HL-60/S4 treated with phorbol 12-myristate 13-acetate at 8.2 ng/mL for 4 days and 3 days (cell line): Measurements from ENCODE around the gene NIP7.
"Not testable (repeated sequence)": the region's sequence is repeated elsewhere in the genome, so short reads cannot be mapped to it uniquely, and the experiment has no call there.

Experiments used
- in situ Hi-C: fragments of 300-500 bp; cut with MboI; formaldehyde crosslinking; loops from 2 replicates; pipeline ENCODE4 v1.15.0; 2022; ENCODE audit warnings: low sequenced_read_pairs

The NIP7 gene

DNA sequence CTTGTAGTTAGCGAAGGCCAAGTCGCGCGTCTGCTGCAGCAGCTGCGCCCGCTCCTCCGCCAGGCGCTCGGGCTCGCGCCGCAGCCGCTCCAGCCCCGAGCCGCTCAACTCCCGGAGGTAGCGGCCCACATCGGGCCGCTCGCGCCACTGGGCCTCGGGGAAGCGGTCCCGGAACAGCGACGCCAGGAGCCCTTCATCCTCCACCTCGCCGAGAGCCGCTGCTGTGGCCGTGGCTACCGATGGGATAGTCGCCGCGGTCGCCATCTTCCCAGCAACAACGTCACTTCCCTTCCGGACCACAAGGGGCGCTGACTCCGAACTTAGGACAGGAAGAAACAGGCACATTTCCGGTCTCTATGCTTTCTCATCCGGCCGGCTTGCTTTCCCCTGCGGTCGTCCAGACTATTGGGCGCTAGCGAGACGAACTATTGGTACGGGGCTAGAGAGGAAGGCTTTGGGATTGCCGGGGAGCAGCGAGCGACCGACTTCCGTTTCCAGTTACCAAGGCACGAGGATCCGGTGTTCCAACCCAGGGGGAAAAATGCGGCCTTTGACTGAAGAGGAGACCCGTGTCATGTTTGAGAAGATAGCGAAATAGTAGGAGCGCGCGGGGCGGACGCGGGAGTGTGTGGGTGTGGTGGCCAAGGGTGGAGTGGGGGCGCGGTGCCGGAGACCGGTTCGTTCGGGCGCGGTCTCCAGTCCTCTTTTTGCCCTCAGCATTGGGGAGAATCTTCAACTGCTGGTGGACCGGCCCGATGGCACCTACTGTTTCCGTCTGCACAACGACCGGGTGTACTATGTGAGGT is at the start of gene NIP7, which contains the start of gene COG8:
Gene NIP7 (plus strand): TSS at position 484 of the 806 bp plus-strand sequence. CDS start 58 bp downstream, at position 542.
Gene COG8 (minus strand): TSS at position 276 of the 806 bp plus-strand sequence. CDS start 12 bp downstream, at position 264.
- in situ Hi-C loops: no loop called here

DNA sequence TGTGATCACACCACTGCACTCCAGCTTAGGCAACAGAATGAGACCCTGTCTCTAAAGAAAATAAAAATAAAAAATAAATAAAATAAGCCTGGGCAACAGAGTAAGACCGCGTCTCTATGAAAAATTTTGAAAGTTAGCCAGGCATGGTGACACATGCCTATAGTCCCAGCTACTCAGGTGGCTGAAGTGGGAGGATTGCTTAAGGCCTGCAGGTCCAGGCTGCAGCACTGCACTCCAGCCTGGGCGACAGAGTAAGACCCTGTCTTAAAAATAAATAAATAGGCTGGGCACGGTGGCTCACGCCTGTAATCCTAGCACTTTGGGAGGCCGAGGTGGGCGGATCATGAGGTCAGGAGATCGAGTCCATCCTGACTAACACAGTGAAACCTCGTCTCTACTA is 47.9 kb upstream of the NIP7 start:
- in situ Hi-C loops: not testable (repeated sequence)

DNA sequence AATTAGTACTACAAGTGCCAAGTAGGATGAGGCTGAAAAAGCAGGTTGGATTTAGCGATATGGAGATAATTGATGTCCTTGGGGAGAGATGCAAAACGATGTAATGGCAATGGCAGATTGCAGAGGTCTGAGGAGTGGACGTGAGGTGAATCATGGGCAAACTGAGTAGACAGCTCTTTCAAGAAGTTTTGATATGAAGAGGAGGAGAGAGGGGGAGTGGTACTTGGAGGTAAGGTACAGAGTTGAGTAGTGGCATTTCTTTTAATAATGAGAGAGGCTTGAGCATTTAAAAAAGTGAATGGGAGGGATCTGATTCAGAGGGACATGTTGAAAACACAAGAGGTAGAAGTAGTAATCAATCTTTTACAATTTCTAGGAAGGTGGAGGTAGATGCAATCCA is 46.2 kb upstream of the NIP7 start:
- in situ Hi-C loops: no loop called here

DNA sequence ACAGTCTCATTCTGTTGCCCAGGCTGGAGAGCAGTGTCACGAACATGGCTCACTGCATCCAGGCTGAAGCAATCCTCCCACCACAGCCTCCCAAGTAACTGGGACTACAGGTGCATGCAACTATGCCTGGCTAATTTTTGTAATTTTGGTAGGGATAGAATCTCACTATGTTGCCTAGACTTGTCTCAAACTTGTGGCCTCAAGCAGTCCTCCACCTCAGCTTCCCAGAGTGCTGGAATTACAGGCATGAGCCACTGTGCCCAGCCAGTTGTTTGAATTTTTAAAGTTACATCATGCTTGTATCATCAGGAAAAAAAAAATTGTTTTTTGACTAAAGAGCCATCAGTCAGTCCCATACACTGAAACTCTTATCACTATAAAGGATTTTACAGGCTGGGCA is 45.5 kb upstream of the NIP7 start:
- in situ Hi-C loops: no loop called here

DNA sequence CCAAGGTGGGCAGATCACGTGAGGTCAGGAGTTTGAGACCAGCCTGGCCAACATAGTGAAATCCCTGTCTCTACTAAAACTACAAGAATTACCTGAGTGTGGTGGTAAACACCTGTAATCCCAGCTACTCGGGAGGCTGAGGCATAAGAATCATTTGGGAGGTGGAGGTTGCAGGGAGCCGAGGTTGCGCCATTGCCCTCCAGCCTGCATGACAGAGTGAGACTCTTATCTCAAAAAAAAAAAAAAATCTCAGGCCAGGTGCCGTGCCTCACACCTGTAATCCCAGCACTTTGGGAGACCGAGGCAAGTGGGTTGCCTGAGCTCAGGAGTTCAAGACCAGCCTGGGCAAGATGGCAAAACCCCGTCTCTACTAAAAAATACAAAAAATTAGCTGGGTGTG is 42.8 kb upstream of the NIP7 start:
- in situ Hi-C loops: not testable (repeated sequence)

DNA sequence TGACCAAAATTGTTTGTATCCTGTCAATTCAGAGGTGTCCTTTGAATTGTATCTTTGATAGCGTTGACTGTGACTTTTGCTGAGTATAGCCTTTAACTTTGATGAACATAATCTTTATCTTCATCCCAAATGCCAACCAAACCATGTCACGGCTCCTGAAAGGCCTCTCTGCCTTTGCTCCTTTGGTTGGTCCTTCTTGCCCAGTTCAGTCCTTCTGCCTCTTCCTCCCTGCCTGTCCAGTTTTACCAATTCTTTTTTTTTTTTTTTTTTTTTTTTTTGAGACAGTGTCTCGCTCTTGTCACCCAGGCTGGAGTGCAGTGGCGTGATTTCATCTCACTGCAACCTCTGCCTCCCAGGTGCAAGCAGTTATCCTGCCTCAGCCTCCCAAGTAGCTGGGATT is 41.3 kb upstream of the NIP7 start:
- in situ Hi-C loops: no loop called here

DNA sequence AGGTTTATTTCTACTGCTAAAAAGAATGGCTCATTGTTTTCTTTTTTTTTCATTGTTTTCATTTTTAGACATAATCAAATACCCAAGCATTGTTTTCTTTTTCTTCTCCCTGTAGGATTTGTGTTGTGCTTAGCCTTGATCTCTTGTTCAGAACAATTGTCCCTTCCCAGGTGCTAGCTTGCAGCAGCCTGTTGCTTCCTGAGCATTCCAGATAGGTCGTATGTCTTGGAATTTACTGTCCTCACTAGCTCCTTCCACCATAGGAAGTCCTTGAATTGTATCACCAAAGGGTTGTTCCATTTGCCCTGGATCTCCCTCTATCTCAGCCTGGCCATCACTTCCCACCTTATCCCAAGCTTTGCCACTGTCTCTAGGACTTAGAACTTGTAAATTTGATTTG is 38.4 kb upstream of the NIP7 start:
- in situ Hi-C loops: no loop called here

DNA sequence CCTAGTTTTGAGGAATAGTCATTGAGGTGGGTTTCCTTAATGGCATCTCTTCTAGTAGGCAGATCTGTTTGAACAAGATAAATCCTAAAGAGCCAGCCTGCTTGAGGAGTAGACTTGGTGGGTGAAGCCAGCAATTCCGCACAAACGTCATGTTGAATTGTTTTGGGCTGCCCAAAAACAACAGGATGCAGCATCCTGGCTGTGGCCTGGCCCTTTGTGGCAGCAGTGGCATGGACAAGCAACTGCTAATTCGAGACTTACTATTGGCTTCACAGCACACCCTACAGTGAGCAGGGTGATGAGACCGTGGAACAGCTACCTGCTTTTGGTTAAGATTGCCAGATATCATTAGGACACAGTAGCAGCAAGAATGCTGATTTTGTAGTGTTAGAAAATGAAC is 37.7 kb upstream of the NIP7 start:
- in situ Hi-C loops: no loop called here

DNA sequence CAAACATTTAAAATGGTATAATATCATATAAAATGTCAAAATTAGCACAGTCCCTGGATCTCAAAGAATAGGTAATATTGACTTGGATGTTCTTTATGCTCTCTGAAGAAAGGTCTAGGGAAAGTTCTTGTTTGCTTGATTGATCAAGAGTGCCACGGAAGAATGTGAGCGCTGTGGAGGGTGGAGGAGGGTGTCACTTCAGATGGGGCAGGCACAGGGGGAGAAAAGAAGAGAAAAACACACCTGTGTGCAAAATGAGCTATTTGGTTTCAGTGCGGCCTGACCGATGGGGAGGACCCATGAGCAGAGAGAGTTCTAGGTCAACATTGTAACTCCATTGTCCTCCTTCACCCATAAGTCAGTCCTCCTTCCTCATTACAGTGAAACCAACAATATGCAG is 37.3 kb upstream of the NIP7 start:
- in situ Hi-C loops: no loop called here

DNA sequence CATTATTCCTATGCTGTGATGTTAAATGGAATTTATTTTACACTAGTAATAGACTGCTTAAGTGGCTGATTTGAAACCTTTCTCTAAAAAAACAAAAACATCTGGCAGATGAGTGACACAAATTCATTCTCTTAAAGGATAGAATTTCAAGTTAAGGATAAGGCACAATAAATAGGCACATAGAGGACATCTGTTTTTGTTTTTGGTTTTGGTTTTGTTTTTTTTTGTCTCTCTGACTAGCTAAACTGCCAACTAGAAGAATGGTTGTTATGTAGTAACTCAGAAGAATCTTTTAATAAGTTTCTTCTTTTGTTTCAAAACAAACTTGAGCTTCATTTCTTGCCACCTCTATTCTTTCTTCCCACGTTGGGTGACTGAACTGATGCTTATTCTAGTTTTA is 33.5 kb upstream of the NIP7 start:
- in situ Hi-C loops: no loop called here

DNA sequence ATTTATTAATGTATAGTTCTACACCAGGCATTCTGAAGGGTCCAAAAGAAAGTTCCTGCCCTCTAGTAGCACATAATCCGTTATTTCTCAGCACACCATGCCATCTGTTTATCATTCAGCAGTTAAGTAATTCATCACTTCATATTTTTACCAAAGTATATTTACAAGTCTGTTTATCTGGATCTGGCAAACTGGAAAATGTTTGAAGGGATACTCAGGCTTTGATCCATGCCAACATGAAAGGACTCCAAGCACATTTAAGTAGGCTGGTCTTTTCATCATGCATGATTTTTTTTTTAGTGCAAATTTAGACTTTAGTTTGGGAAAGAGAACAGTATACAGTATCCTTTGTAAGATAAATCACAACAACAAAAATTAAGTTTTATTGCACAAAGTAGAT is 32.5 kb upstream of the NIP7 start:
- in situ Hi-C loops: no loop called here

DNA sequence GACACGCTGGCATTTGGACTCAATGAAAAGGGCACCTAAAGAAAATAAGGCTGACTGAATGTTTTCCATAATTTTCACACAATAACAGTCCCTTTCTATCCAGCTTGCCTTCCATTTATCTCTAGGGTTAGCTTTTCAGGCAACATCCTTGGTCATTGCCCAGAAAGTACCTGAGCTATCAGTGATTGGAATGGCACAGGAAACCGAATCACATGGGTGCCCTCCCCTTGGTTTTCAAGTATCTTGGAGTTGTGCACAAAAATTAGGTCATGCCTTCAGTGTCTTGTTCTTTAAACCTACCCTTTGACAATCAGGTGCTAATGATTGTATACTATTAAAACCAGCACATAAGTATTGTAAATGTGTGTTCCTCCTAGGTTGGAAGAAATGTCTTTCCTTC is 31.7 kb upstream of the NIP7 start:
- in situ Hi-C loops: no loop called here

DNA sequence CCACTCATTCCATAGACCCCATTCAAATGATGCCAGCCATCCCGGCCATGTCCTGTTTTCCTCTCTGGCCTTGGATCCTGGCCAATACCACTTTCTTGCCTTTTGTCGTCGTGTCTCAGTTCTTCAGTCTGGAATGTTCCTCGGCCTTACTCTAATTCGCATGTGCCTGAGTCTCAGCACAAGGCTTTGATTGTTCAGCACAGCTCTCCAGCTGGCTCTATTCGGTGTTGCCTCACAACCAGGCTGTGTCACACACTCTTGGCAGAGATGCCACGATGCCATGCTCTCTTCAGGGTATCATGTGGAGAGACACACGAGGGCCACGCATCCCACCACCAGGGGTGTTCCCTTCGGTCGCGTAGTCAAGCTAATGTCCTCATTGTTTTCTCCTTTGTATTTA is 30.3 kb upstream of the NIP7 start:
- in situ Hi-C loops: no loop called here

DNA sequence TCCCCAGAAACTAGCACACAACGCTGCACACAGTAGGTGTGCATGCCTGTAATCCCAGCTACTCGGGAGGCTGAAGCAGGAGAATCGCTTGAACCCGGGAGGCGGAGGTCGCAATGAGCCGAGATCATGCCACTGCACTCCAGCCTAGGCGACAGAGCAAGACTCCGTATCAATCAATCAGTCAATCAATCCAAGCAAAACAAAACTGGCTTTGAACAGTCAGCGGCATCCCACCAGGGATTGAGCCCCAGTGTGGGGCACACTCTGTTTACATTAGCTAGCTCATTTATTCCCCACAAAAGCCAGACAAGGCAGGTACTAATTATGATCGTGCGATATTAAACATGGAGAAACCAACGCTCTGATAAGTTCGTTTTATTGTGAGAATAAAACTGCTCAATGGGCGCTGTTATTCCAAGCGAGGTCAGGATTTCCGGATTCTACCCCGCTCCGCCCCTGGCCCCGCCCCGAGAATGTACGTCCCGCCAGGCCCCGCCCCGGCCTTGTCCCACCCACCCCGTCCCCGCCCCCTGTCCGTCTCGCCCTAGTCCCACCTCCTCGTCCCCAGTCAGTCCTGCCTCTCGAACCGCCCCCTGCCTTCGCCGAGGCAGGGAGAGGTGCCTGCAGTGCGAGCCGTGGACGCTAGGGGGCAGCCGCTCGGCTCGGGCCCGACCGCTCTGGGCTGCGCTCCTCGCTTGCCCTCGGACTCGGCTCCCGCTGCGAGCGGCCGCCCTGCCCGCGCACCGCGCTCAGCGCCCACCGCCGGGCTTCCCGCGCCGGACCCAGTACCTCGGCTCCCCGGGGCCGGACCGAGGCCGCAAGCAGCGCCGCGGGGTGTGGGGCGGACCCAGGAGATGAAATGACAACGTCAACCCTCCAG is 28.7 kb upstream of the NIP7 start, which contains the start of gene VPS4A:
Gene VPS4A (plus strand): TSS at position 698 of the 880 bp plus-strand sequence. CDS start 162 bp downstream, at position 860.
- in situ Hi-C loops: no loop called here

DNA sequence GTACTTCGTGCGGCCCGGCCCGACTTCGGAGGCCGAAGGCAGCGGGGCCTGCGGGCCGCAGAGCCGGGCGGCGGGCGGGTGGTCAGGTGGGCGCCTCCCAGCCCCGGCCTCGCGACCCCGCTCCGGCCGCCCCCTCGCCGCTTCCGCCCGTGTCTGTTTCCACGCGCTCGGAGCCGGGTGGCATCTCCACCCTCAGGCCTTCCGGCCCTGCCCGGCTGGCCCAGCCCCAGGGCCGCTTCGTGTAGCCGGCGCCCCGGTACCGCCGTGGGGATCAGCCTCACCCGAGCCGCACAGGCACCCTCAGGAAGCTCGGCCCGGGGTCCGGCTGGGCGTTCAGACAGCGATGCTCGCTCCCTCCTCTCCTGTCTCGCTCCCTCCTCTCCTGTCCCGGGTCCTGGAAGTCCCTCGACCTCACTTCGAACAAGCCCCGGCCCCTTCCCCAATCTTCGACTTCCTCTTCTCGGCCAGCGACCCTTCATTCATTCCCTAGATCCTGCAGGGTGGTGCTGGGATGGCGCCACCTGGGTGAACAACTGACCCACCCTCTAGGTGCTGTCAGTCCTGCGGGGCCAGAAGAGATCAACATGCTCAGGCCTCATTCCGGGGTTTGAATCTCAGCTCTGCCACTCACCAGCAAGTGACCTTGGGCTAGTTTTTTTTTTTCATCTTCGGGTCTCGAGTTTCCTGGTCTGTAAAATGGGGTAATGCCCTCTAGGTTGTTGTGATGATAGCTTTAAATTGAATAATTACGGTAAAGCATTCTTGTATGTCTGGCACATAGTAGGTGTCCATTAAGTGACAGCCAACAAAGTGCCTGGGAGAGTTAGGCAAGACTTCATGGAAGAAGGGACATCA is 27.8 kb upstream of the NIP7 start:
- in situ Hi-C loops: no loop called here

DNA sequence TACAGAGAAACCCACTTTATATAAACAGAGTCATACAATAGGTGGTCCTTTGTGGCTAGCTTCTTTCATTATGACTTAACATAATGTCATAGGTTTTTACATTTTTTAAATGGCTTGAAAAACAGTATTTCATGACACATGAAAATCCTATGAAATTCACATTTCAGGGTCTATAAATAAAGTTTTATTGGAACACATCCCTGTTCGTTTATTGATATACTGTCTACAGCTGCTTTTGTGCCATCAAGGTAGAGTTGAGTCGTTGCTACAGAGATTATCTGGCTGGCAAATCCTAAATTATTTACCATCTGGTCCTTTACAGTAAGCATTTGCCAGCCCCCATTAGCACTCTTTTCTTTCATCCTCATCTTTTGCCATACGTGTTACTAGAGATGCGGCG is 26.1 kb upstream of the NIP7 start:
- in situ Hi-C loops: no loop called here

DNA sequence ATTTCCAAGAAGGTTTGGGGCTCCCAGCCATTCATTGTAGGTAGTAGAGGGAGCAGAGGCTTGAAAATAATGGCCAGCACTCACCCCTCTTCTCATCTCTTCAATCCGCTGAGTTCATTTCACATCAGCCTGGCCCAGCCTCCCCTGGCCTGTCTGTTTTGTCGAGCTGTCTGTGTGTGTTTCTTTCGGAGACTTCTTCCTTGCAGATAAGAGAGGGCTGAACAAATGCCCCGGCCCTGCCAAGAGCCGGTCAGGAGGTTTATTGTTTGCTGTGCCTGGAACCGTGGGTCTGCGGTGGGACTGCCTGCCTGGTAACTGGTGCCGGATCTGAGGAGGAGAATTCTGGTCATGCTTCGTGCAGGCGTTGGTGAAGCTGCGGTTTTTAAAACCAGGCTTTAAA is 25.0 kb upstream of the NIP7 start:
- in situ Hi-C loops: no loop called here

DNA sequence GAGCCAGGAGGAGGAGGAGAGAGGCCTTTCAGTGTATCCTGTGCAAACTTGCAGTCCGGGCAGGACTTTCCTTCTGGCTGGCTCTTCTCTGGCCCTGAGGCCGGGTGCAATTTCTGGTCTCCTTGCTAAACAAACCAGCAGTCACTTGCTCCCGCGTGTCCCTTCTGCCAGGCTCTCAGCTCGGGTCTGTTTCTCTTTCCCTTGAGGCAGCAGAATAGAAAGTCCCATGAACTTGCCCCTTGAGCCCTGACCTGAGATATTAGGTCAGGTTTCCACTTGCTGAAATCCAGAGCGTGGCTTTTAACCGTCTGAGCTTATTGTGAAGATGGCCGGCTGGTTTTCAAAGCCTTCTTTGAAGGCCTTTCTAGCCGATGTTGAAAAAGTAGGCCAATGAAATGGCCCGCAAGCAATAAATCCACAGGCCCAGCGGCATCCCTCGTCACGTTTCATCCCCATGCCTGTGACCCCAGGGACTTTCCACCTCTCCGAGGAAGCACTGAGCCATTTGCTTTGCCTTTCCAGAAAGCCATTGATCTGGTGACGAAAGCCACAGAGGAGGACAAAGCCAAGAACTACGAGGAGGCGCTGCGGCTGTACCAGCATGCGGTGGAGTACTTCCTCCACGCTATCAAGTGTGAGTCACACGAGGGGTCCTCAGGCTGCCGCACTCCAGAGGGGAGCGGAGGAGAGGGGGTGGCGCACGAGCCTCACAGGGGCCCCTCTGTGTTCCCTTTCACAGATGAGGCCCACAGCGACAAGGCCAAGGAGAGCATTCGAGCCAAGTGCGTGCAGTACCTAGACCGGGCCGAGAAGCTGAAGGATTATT is 23.9 kb upstream of the NIP7 start:
- in situ Hi-C loops: no loop called here

DNA sequence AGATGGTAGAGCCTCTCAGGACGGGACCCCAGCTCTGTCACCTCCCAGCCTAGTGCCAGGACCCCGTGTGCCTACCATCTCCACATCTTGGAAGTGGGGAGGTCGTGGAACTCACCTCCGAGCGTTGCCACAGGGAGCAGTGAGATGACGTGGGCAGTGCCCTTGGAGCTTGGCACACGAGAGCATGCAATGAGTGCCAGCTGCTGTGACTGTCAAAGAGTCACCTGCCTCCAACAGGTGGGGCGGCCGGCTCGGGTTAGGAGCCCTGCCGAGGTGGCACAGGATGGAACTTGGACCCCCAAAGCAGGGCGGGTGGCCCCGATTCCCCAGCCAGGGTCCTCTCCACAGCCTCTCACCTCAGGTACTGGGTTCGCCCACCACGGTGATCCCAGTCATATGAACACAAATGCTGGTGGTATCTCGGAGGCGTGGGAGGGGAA is 23.0 kb upstream of the NIP7 start:
- in situ Hi-C loops: no loop called here
